ENCODE measurements around the gene KCTD11.
"Not testable (repeated sequence)": the region's sequence is repeated elsewhere in the genome, so short reads cannot be mapped to it uniquely, and the experiment has no call there.

The KCTD11 gene

GRCh38 chr17:7322520-7323194 is 29.3 kb upstream of the KCTD11 start:
- no peak for DNase-seq (ENCODE audit: low read depth in 4 of 4, low spot score in 1 of 4)

GRCh38 chr17:7323731-7324437 is 28.1 kb upstream of the KCTD11 start:
- peak in 1 of 4 experiments; percentile 41 for DNase-seq (ENCODE audit: low read depth in 4 of 4, low spot score in 1 of 4)

- DNase-seq (ENCODE audit: low read depth in 4 of 4, low spot score in 1 of 4): no peak
Measured at GRCh38 chr17:7324438-7324779, 27.6 kb upstream of the KCTD11 start.

DNA sequence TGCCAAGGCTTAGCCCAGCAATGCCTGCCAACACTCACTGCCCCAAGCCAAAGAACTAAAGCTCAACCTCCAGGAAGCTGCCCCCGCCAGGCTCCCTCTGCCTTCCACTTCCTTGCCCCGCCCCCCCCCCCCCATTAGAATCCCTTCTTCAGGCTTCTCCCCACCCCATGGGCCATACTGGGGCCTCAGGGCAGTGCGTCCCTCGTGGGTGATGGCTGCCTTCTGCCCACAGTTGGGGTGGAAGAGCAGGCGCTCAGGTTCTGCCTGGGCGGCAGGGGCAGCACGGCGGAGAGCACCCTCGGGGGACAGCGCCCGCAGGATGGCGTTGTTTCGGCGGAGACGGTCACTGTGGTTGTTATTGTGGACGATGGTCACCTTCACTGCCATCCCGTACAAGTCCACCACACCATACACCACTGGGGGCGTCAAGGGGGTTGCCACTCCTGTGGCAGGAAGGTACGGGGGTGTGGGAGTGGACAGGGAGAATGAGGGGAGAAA is 26.9 kb upstream of the KCTD11 start:
- DNase-seq (ENCODE audit: low read depth in 4 of 4, low spot score in 1 of 4): no peak

DNA sequence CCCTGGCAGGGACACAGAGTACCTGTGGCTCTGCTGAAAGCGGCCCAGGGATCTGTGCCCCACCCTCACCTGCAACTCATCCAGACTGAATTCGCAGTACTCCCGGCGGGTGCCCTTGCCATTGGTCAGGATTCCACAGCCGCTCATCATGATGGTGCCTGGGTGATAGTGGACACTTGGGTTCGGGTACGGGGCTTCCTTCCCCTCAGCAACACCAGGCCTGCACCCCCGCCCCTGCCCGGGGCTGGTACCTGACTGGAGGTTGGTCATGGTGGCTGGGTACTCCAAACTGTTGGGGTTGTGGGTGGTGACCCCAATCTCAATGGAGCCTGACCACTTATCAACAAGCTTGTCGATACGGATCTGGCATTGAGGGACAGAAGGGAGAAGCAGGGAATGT is 25.8 kb upstream of the KCTD11 start:
- DNase-seq (ENCODE audit: low read depth in 4 of 4, low spot score in 1 of 4): no peak

DNA sequence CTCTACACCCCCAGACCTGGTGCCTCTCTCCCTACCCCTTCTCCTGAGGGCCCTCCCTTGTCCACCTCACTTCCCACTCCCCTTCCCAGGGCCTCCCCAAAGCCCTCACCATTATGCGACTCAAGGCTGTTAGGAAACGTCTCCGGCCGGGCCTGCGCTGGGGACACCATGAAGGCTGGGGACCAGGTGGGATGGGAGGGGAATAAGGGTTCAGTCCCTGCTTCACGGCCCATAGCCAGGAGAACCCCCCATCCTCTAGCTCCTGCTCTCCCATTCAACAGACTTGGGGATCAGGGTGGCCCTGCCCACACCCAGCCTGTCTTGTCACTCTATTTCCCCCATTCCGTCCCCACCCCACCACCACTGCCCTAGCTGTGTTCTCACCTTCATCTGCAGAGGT is 24.9 kb upstream of the KCTD11 start:
- DNase-seq (ENCODE audit: low read depth in 4 of 4, low spot score in 1 of 4): no peak

GRCh38 chr17:7327501-7327900 is 24.5 kb upstream of the KCTD11 start:
- no peak for DNase-seq (ENCODE audit: low read depth in 4 of 4, low spot score in 1 of 4)

DNA sequence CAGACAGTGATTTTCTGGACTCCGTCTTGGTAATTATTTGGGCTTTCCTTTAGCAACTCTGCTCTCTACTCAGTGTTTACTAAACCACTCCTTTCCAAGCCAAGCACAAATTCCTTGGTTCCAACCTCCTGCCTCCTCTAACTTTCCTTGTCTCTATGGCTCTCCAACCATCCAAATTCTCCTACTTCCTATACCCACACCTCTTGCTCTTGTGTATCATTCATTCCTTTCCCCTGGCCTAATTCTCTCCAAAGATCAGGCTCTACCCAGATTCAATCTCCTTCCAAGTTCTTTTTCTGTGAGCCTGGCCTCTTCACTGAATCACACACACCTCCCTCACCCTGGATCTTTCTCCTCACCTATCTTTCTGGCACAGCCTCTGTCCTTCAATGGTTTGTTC is 24.0 kb upstream of the KCTD11 start:
- DNase-seq (ENCODE audit: low read depth in 4 of 4, low spot score in 1 of 4): no peak

DNA sequence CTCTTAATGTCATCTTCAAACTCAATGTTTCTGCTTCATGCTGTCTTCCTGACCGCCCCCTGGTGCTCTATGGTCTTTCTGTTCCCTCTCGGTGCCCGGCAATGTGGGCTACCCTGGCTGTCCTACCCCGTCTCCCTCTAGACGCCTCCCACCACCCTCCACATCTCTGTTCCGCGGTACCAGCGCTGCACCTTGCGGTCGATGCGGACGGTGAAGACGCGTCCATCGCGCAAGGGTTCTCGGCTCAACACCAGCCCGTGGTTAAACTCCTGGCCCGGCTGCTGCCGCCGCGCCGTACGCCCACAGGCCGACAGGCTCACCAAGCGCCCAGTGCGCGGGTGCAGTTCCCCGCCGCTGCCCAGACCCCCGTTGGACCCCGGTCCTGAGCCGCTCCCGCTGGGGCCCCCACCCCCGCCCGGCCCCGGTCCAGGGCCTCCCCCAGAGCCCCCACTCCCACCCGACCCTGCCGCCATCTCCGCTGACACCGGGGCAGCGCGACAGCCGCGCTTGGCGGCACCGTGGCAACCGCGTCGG is 23.1 kb upstream of the KCTD11 start, which contains the start of gene NEURL4:
Gene NEURL4 (minus strand): TSS at position 496 of the 534 bp plus-strand sequence. CDS start 23 bp downstream, at position 473.
- DNase-seq (ENCODE audit: low read depth in 4 of 4, low spot score in 1 of 4): no peak

DNA sequence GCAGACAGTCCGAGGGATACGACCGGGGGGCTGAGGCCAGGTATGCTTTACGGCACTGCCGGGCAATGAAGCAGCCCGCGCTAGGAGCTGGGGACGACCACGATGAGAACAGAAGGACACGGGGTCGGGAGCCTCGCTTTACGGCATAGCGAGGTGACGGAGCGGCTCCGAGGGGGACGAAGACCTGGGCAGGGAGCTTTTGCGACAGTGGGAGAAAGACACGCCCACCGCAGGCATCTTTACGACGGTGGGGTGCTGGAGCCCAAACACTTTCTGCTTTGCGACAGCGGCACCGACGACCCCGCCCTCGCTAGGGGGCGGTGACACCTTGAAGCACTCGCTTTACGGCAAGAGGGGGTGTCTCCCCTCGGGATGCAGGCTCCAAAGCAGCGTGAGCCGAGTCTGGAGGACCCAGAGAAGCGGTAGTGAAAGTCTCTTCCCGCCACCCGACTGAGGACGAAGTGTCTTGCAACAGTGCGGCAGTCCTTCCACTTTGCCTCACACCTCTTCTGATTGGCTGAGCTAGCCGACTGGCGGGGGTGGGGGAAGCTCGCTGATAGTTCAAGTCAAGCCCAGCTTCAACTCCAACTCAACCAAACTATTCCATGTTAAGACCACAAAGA is 22.5 kb upstream of the KCTD11 start:
- peak; percentile 84 to 95 (median 90) for DNase-seq (ENCODE audit: low read depth in 4 of 4, low spot score in 1 of 4)

GRCh38 chr17:7329997-7330637 is 21.8 kb upstream of the KCTD11 start:
- DNase-seq (ENCODE audit: low read depth in 4 of 4, low spot score in 1 of 4): peak in 3 of 4 experiments; percentile 64 to 75 (median 69)

DNA sequence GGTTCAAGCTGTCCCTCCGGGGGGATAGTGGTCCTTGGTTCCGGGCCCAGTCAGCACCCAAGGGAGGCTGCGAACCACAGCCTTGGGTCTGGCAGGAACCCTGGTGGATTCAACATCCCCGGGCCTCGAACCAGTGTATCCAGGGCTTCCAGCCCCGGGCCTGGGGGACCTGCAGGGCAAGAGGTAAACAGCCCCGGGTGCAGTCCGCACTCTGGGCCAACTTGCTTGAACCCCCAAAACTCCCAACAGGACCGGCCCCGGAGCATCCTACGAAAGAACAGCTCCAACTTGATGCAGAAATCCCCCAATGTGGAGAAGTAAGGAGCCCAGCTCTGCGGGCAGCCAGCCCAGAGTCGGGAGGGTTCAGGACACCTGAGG is 21.3 kb upstream of the KCTD11 start:
- DNase-seq (ENCODE audit: low read depth in 4 of 4, low spot score in 1 of 4): no peak

GRCh38 chr17:7332111-7332510 is 19.9 kb upstream of the KCTD11 start:
- DNase-seq (ENCODE audit: low read depth in 4 of 4, low spot score in 1 of 4): no peak

- not testable (repeated sequence) for DNase-seq (ENCODE audit: low read depth in 4 of 4, low spot score in 1 of 4)
Measured at GRCh38 chr17:7332600-7333069, 19.3 kb upstream of the KCTD11 start.

- DNase-seq (ENCODE audit: low read depth in 4 of 4, low spot score in 1 of 4): no peak
Measured at GRCh38 chr17:7334938-7335538, 16.9 kb upstream of the KCTD11 start.

GRCh38 chr17:7335765-7336164 is 16.2 kb upstream of the KCTD11 start:
- not testable (repeated sequence) for DNase-seq (ENCODE audit: low read depth in 4 of 4, low spot score in 1 of 4)

- peak in 3 of 4 experiments; percentile 62 to 89 (median 81) for DNase-seq (ENCODE audit: low read depth in 4 of 4, low spot score in 1 of 4)
Measured at GRCh38 chr17:7336240-7337175, 15.5 kb upstream of the KCTD11 start, which contains the start of gene ACAP1. Gene ACAP1 (plus strand): TSS chr17:7336529. CDS start chr17:7336735, 206 bp downstream.

- DNase-seq (ENCODE audit: low read depth in 4 of 4, low spot score in 1 of 4): not testable (repeated sequence)
Measured at GRCh38 chr17:7337600-7337999, 14.4 kb upstream of the KCTD11 start.

DNA sequence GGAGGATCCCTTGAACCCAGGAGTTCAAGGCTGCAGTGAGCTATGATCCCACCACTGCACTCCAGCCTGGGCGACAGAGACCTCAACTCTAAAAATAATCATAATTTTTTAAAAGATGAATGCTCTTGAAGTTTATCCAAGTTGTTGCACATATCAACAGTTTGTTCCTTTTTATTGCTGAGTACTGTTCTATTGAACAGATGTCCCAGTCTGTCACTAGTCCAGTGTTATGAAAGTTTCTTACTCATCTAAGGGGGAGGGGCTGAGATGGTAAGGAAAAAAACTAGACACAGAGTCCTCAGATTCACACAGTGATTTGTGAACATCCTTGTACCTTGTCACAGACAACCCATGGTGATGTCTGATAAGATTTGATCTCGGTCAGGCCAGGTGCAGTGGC is 11.8 kb upstream of the KCTD11 start:
- no peak for DNase-seq (ENCODE audit: low read depth in 4 of 4, low spot score in 1 of 4)

GRCh38 chr17:7341842-7342241 is 10.1 kb upstream of the KCTD11 start:
- DNase-seq (ENCODE audit: low read depth in 4 of 4, low spot score in 1 of 4): no peak
